Measurements from ENCODE around the gene DYRK1B.
"Not testable (repeated sequence)": the region's sequence is repeated elsewhere in the genome, so short reads cannot be mapped to it uniquely, and the experiment has no call there.

The DYRK1B gene

DNA sequence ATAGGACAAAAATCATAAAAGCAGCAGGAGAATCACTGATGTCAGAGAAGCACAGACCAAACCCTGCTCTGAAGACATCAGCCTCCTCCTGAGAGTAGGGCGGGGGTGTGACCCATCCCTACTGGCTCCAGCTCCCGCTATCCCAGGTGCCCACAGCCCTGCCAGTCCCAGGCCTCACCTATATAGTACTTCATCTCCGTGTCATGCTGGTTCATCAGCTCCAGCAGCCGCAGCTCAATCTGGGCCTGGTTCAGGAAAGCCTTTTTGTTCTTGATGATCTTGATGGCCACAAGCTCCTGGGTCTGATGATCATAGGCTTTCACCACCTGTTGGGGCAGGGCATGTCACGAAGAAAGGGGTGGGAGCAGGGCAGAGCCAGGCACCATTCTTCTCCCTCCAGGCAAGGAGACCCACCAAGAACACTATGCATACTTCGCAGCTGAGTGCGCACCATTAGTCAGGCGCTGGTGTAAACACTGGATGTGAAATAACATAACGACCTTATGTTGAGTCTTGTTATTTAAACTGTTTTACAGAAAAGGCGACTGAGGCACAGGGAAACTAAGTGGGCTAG, 4.2 kb downstream of the DYRK1B start:
- no peak for DNase-seq

DNA sequence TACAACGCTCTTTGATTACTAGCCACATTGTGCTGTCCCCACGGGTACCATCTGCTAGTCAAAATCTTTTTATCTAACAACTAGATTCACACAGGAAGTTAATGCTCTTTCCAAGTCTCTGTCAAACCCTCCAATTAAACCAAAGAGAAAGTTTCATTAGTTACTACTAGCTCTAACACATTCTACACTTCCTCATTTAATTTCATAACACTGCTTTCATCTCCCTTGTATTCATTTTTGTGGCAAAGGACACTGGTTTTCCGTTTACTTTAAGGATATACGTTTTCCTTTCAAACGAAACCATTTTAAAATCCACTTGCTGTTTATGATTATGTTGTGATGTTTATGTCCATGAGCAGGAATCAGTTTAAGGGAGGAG, 5.3 kb downstream of the DYRK1B start:
- DNase-seq, result no peak

DNA sequence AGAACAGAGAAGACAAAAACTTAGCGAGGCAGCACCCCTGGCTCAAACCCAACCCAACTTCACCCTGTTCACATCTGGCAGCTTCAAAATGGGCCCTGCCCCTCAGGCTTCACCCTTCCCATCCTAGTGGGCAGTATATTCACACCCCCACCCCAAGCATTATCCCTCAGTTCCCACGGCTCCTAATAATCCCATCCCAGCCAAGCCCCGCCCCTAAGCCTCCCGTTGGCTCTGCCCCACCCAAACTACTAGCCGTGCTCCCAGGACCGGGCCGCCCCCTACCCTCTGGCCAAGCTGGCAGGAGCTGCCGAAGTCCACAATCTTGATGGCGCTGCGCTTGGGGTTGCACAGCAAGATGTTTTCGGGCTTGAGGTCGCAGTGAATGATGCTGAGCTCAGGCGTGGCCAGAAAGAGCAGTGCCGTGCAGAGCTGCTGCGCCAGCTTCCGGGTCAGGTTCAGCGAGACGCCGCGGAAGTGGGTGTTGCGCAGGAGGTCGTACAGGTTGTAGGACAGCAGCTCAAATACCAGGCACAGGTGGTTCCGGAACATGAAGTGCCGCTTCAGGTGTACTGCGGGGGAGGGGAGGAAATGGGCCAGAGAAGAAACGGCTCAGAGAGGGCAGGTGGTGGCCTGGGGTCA, 5.8 kb downstream of the DYRK1B start:
- no peak for DNase-seq

GRCh38 chr19:39827216-39827615, 6.7 kb downstream of the DYRK1B start:
- no peak for DNase-seq

DNA sequence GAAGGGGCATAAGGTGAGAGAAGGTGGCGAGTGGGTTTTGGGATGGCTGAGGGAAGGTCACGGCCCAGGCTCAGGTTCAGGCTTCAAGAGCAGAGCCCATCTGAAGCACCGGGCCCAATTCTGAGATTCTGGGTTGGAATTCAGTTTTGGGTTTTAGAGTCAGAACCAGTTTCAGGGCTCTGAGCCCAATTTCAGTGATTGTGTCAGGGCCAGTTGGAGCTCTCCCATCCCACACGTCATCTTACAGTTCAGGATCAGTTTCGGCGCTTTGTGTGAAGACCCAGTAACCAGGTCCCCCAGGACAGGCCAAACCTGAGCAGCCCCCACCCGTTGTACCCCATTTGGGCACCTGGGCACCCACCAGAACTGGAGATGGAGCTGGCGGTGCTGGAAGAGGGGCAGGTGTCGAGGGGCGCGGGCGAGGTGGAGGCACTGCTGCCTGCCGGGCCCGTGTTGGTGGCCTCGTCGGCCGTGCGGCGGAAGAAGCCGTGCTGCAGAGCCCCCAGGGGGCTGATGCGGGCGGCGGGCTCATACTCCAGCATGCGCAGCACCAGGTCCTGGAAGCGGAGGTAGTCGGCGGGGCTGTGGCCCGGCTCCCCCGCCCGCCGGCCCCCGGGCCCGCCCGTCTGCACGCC, 7.5 kb downstream of the DYRK1B start:
- DNase-seq, result no peak

DNA sequence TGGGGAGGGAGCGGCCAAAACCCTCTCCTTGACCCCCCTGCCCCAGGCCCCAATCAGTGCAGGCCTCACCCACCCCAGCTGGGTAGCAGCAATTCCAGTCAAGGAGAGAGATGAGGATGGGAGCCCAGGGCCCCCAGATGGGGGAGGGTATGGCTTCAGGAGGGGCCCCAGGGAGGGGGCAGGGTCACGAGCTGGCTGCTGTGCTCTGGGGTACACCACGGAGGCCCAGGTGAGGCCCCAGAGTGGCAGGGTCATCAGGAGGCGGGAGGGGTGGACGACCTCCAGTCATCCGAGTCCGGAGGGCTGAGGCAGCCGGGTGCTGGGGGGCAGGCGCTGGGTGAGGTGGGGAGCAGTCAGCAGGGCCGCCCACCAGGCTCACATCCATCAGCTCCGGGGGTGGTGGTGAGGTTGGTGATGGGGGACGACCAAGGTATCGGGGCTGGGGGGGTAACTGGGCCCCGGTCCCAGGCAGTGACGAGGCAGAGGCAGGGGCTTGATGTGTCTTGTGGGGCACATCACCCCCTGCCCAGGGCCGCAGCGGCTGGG, 8.4 kb downstream of the DYRK1B start:
- no peak for DNase-seq

DNA sequence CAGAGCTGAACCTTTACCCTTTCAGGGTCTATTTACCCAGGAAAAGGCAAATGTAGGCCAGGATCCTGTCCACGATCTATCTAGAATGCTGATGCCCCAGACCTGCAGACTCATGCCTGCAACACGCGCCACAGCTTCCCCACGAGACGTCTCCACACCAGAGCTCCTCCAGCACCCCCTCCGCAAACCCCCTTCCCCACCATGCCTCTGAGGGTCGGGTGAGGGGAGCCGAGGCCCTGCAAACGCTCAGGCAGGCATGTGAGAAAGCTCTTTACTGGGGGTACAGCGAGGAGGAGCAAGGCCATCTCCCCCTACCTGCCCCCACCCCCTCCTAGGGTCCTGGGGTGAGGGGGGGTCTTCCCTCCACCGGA, 8.9 kb downstream of the DYRK1B start:
- no peak for DNase-seq

DNA sequence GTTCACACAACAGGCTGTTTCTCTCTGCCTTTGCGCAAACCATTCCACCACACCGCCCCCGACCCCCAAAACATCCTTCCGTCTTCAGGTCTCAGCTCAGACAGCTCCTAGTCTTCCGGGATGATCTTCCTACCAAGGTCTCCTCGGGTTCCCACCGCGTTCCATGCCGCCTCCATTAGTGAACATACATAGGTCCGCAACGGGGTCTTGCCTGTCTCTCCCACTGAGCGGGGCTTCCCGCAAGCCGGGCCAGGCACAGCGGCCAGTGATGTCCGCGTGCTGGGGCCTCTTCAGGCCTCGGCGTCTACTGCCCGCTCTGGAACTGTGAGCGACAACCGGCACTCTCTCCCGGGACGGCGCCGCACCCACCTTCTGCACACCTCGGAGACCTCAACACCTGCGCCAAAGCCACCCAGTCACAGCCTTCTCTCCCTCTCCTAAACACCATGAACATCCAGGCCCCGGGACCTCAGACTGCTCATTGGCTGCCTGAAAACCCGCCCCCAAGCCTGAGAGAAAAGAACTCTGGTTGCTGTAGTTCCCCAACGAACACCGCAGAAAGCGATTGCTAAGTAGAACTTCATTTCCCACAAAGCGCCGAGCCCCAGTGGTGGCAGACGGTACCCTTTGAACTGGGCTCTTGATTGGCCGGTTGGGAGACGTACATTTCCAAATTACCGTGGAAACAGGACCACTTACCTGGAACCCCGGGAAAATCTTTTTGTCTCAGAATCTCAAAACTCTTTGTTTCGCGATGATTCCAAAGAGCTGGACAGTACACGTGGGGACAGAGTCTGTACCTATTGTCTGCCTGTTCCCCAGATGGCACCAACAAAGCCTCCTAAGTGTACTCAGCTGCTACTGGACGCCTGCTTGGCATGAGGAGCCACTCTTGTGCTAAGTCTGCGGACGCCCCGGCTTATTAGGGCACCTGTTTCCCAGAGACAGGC, 9.5 kb downstream of the DYRK1B start:
- peak; percentile 98 for DNase-seq

DNA sequence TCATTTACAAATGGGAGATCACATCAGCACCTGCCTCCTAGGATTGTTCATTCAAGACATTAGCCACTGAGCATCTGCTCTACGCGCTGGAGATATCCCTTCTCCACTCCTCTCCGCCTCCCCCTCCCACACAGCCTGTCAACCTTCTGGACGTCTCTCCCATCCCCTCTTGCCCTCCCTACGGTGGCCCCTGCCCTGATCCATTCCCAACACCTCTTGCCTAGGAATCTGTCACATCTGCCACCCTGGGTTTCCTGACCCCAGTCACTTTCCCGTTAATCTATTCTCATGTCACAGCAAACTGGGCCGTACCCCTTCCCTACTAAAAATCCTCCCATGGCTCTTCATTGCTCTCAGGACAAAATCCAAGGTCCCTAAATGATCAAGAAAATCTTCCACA, 10.3 kb downstream of the DYRK1B start:
- peak; percentile 61 for DNase-seq

DNA sequence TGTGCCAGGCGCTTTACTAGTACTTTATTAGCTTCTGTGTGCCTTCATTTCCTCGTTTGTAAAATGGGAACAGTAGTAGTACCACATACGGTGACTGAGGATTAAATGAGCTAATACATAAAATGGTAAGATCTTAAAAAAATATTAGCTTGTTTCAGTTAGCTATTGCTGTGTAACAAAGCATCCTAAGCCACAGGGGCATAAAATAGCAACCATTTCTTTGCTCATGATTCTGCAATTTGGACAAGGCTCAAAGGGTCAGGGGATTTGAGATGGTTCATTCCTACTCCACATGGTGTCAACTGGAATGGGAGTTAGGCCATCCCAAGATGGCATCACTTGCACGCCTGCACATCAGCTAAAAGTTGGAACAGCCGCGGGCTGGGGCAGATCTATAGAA, 13.3 kb downstream of the DYRK1B start:
- DNase-seq, result no peak

DNA sequence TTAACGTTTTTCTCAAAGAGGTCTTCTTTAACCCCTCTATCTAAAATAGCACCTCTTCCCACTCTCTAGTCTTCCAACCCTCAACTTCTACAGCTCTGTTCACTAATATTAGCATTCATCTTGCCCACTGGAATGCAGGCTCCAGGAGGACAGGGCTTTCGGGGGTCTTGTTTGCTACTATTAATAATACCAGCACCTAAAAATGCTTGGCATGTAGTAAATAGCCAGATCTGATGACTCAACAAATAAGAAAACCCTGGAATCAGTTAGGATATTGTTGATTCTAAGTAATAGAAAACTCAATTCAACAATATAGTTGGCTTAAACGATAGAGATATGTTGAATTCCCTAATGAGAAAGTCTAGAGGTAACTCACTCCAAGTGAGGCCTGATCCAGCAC, 14.2 kb downstream of the DYRK1B start:
- no peak for DNase-seq

DNA sequence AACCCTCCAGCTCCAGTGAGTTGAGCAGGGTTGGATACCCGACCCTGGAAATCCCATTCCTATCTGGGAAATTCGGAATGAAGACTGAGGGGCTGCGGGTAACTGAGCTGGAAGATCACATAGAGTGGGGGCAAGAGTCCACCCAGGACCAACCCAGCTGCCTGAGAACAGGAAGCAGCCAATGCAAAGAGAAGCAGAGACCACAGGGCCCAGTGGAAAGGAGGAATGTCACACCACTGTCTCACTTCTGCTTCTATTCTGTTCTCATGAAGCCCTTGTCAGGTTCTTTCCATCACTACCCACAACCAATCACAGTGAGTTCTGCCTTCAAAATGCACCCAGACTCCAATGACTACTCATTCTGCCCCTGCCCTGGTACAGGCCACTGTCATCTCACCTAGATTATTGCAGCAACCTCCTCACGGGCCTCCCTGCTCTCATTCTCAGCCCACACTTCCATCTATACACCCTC, 15.3 kb downstream of the DYRK1B start:
- DNase-seq, result no peak

DNA sequence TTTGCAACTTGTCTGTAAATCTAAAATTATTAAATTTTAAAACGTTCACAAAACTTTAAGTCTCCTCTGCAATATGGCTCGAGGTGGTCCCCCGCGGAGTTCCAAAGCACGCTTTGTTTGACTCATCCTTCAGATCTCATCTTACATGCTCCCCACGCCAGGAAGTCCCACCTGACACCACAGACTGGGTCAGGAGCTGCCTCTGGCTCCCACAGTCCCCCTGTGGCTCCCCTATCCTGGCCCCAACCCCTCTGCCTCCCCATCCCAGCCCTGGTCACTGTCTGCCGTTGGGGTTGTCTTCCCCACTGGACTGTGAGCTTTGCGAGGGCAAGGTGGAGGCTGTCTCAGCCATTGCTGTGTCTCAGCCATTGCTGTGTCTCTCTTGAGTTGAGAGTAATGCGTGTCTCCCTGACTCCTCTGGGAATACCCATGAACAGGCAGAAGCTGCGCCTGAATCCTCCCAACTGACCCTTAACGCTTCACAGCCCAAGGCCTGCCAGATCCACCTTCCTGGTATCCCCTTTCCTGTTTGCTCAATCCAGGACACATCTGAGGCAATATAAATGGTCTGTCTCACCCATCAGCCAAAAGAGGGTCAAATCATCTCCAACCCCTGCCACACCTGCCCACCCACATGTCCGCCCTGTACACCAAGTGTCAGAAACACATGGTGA, 15.9 kb downstream of the DYRK1B start:
- no peak for DNase-seq

DNA sequence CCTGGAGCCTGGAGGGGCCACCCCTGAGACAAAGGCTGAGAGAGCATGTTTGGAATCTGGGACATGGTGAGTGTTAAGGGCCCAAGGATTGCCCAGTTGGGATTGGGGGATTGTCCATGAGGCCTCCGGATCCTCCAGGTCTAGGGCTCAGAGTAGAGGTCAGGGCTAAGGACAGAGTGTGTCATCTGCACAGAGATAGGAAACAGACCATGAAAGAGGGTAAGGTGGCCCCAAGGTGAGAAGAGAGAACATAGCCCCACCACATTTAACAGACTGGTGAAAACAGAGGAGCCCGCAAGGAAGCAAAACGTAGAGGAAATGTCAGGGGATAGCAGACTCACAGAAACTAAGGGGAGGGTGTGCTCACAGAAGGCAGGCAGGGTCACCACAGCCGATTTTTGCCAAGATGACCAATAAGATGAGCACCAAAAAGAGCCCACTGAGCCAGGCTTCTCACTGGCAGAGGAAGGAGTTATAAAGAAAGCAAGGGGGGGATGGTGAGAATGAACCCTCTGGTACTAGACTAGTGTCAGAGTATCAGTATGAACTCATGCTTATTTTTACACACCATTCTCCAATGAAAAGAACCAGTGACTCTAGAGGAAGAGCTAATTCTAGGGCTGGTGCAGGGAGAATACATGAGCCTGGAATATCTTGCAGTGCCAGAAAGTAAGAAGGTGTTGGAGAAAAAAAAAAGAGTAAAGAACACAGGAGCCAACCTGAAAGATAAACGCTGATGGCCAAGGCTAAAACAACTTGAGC, 17.5 kb downstream of the DYRK1B start:
- DNase-seq, result no peak

- no peak for DNase-seq
Observed at GRCh38 chr19:39814595-39814994, 19.4 kb downstream of the DYRK1B start.

DNA sequence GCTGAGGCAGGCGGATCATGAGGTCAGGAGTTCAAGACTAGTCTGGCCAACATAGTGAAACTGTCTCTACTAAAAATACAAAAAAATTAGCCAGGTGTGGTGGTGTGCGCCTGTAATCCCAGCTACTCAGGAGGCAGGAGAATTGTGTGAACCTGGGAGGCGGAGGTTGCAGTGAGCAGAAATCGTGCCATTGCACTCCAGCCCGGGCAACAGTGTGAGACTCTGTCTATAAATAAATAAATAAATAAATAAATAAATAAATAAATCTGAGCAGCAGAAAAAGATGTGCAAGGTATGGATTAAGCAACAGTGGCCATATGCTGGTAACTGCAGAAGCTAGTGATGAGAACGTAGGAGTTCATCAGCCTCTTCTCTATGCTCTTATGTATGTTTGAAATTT, 19.9 kb downstream of the DYRK1B start:
- DNase-seq, result not testable (repeated sequence)

DNA sequence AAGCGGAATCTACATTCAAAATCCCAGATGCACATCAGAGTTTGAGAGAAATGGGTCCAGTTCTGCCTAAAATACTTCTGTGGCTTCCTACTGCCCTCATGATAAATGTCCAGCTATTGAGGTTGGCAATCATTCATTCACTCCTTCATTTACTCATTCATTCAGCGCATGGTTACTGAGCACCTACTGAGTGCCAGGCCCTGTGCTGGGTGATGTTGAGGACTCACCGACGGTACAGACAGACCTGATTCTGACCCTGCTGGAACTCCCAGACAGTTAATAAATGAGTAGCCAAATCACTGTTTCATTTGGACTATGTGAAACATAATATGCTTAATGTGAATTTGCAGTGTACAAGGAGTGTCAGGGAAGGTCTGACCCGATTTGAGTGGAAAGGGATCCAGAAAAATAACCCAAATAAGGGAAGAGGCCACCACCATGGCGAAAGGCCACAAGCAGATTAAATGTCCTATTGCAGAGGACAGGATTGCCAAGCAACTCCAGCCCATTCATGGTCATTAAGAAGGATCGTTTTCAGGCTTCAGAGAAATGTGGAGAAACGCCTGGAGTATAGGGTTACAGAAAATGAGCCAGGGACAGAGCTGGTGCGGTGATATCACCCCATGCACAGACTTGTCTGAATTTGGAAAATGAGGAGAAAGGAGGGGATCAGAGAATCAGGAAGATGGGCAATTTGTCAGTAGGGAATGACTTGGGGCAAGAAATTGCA, 20.5 kb downstream of the DYRK1B start:
- peak; percentile 77 for DNase-seq

DNA sequence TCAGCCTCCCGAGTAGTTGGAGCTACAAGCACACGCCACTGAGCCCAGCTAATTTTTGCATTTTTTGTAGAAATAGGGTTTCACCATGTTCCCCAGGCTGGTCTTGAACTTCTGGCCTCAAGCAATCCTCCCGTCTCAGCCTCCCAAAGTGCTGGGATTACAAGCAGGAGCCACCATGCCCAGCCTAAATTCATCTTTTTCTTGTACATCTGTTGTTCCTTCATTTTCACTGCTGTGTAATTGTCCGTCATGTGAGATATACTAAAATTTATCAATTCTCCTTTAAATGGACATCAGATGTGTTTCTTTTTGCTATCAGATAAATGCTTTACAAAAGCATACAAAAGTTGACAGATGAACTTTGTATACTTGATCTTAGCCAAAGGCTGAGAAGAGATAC, 22.9 kb downstream of the DYRK1B start:
- DNase-seq, result no peak

DNA sequence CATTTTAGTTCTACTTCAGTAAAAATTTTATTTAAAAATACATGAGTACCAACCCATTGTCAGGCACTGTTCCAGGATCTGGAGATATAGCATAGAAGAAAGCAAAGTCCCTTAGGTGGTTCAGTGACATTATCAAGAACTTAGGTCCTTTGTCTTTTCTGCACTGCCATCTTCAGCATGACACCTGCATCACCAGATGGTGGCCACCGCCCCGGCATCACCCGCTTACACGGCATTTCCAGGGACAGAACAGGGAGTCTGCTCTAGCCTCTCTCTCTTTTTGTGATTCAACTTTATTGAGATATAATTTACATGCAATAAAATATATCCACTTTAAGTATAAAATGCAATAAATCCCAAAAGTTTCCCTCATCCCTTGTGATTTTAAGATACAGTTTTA, 23.5 kb downstream of the DYRK1B start:
- peak; percentile 45 for DNase-seq

DNA sequence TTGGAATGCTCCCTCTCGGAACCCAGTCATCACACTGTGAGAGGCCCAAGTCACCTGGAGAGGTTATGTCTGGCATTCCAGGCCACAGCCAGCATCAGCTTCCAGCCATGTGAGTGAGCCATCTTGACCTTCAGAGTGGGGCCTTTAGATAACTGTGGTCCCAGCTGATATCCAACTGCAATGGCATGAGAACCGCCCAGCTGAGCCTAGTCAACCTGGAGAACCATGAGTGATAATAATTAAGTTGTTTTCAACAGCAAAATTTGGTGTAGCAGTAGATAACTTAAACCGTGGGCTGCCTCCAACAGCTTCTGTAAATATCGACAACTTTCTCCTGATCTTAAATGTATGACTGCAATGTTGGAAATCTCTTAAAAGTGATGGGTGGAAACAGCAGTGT, 24.6 kb downstream of the DYRK1B start:
- no peak for DNase-seq

DNA sequence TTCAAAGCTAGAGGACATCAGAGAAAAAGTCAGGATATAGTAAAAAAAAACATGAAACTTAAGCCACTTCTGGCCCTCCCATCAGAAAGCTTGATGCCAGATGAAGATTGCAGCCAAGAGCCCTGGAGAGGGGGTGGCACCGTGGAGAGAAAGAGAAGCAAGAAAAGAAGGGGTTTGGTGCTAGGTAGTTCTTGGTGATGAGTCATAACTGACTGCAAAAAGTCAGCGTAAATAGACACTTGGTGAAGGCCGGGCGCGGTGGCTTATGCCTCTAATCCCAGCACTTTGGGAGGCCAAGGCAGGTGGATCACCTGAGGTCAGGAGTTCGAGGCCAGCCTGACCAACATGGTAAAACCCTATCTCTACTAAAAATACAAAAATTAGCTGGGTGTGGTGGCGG, 25.3 kb downstream of the DYRK1B start:
- not testable (repeated sequence) for DNase-seq
